Activated naive CD4-positive, alpha-beta T cell (primary cell): ENCODE results near the gene TRMU.

Experiments used
- DNase-seq, 4 experiments: peaks; one replicate each; lab custom pipeline; 2025; lab: John Stamatoyannopoulos, UW

Gene TRMU

GRCh38 chr22:46335201-46336118 lies at the start of gene TRMU:
TSS of gene TRMU (plus strand) at chr22:46335714. CDS start at chr22:46335765, 51 bp downstream.
- peak in 3 of 4 experiments; percentile 38 to 64 (median 44) for DNase-seq

- DNase-seq, result no peak
Observed at GRCh38 chr22:46286006-46286405, 49.5 kb upstream of the TRMU start.

GRCh38 chr22:46286941-46287872 lies 48.3 kb upstream of the TRMU start:
- DNase-seq, result no peak

GRCh38 chr22:46287873-46288751 lies 47.4 kb upstream of the TRMU start:
- DNase-seq, result no peak

GRCh38 chr22:46288846-46289243 lies 46.7 kb upstream of the TRMU start:
- no peak for DNase-seq

- no peak for DNase-seq
Observed at GRCh38 chr22:46289244-46289891, 46.1 kb upstream of the TRMU start.

- no peak for DNase-seq
Observed at GRCh38 chr22:46290121-46290842, 45.2 kb upstream of the TRMU start.

- DNase-seq, result no peak
Observed at GRCh38 chr22:46290843-46291785, 44.4 kb upstream of the TRMU start.

- no peak for DNase-seq
Observed at GRCh38 chr22:46292173-46292572, 43.3 kb upstream of the TRMU start.

- no peak for DNase-seq
Observed at GRCh38 chr22:46292732-46293131, 42.8 kb upstream of the TRMU start.

GRCh38 chr22:46293577-46294260 lies 41.8 kb upstream of the TRMU start:
- no peak for DNase-seq

- no peak for DNase-seq
Observed at GRCh38 chr22:46294784-46295183, 40.7 kb upstream of the TRMU start.

- DNase-seq, result no peak
Observed at GRCh38 chr22:46295277-46295971, 40.1 kb upstream of the TRMU start.

- DNase-seq, result peak; percentile 91 to 95 (median 92)
Observed at GRCh38 chr22:46296257-46297150, 39.0 kb upstream of the TRMU start, which contains the start of gene GTSE1. TSS of gene GTSE1 (plus strand) at chr22:46296870. CDS start at chr22:46297401, 531 bp downstream.

- DNase-seq, result no peak
Observed at GRCh38 chr22:46297151-46297812, 38.2 kb upstream of the TRMU start.

- no peak for DNase-seq
Observed at GRCh38 chr22:46299101-46299500, 36.4 kb upstream of the TRMU start.
